ENCODE results near the gene EGFL8. TPM values are rescaled to one million over a fixed set of nuclear protein-coding genes. Genes with fewer than 3 reads are reported as not detected.

The EGFL8 gene
- total and polyA plus RNA-seq, 9 of the 15 experiments (the other 6 are each of a cell fraction or from before 2014, with no cell fraction given): 2.2 to 47.4 (median 14.2) TPM

DNA sequence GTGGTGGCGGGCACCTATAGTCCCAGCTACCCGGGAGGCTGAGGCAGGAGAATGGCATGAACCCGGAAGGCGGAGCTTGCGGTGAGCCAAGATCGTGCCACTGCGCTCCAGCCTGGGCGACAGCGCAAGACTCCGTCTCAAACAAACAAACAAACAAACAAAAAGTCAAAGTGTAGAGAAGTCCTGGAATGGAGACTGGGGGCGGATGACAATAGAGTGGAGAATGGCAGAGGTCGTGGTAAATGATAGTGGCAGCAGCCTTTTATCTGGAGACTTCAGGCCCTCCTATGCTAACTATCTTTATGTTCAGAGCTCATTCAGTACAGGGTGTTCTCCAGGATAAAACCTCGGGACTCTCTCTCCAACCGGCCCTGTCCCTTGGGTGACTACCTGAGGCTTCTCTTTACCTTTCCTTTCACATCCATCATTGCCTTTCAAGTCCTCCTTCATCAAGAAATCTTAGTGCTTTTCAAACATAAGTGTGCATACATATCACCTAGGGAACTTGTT lies 32.9 kb upstream of the EGFL8 start (continued):
- TF ChIP-seq ZNF146 (CRISPR knock-in tag; IDR thresholded peaks at IDR 0.05; ENCODE audit: unreplicated experiment) (no peak), MYC (IDR thresholded peaks at IDR 0.05; ENCODE audit: low read depth, low read length) (no peak), MYC (CRISPR knock-in tag; IDR thresholded peaks at IDR 0.05; ENCODE audit: borderline replicate concordance, low read depth) (no peak), SMARCC2 (IDR thresholded peaks at IDR 0.05; ENCODE audit: low read depth) (peak; percentile 97), PTBP1 (IDR thresholded peaks at IDR 0.05; ENCODE audit: low read depth, low read length) (0 out of 2 replicates have a peak, but pooled peaks have one; percentile 45), BCOR (IDR thresholded peaks at IDR 0.05) (peak; percentile 96), GATA2 (CRISPR knock-in tag; IDR thresholded peaks at IDR 0.05) (peak; percentile 98), MTF1 (CRISPR knock-in tag; IDR thresholded peaks at IDR 0.05; ENCODE audit: borderline replicate concordance) (no peak), XRCC3 (IDR thresholded peaks at IDR 0.05) (no peak), HCFC1 (IDR thresholded peaks at IDR 0.05; ENCODE audit: low read depth, low read length) (no peak), PCBP2 (IDR thresholded peaks at IDR 0.05; ENCODE audit: low read depth, low read length, poor library complexity, severe bottlenecking) (no peak), CHD1 (IDR thresholded peaks at IDR 0.05; ENCODE audit: low read length) (no peak), ZNF764 (CRISPR knock-in tag; IDR thresholded peaks at IDR 0.05; ENCODE audit: low read depth) (no peak), ZNF77 (CRISPR knock-in tag; IDR thresholded peaks at IDR 0.05) (no peak), WHSC1 (IDR thresholded peaks at IDR 0.05; ENCODE audit: low read length) (no peak), MAFK (IDR thresholded peaks at IDR 0.05; ENCODE audit: low read length) (no peak), RBM34 (IDR thresholded peaks at IDR 0.05; ENCODE audit: borderline replicate concordance, insufficient read depth, low read length) (no peak), ZNF175 (CRISPR knock-in tag; IDR thresholded peaks at IDR 0.05; ENCODE audit: low read depth) (no peak)
- TF ChIP-seq, protein P1, sequence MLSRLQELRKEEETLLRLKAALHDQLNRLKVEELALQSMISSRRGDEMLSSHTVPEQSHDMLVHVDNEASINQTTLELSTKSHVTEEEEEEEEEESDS (CRISPR knock-in tag; IDR thresholded peaks at IDR 0.05): no peak
- TF ChIP-seq, protein P2, sequence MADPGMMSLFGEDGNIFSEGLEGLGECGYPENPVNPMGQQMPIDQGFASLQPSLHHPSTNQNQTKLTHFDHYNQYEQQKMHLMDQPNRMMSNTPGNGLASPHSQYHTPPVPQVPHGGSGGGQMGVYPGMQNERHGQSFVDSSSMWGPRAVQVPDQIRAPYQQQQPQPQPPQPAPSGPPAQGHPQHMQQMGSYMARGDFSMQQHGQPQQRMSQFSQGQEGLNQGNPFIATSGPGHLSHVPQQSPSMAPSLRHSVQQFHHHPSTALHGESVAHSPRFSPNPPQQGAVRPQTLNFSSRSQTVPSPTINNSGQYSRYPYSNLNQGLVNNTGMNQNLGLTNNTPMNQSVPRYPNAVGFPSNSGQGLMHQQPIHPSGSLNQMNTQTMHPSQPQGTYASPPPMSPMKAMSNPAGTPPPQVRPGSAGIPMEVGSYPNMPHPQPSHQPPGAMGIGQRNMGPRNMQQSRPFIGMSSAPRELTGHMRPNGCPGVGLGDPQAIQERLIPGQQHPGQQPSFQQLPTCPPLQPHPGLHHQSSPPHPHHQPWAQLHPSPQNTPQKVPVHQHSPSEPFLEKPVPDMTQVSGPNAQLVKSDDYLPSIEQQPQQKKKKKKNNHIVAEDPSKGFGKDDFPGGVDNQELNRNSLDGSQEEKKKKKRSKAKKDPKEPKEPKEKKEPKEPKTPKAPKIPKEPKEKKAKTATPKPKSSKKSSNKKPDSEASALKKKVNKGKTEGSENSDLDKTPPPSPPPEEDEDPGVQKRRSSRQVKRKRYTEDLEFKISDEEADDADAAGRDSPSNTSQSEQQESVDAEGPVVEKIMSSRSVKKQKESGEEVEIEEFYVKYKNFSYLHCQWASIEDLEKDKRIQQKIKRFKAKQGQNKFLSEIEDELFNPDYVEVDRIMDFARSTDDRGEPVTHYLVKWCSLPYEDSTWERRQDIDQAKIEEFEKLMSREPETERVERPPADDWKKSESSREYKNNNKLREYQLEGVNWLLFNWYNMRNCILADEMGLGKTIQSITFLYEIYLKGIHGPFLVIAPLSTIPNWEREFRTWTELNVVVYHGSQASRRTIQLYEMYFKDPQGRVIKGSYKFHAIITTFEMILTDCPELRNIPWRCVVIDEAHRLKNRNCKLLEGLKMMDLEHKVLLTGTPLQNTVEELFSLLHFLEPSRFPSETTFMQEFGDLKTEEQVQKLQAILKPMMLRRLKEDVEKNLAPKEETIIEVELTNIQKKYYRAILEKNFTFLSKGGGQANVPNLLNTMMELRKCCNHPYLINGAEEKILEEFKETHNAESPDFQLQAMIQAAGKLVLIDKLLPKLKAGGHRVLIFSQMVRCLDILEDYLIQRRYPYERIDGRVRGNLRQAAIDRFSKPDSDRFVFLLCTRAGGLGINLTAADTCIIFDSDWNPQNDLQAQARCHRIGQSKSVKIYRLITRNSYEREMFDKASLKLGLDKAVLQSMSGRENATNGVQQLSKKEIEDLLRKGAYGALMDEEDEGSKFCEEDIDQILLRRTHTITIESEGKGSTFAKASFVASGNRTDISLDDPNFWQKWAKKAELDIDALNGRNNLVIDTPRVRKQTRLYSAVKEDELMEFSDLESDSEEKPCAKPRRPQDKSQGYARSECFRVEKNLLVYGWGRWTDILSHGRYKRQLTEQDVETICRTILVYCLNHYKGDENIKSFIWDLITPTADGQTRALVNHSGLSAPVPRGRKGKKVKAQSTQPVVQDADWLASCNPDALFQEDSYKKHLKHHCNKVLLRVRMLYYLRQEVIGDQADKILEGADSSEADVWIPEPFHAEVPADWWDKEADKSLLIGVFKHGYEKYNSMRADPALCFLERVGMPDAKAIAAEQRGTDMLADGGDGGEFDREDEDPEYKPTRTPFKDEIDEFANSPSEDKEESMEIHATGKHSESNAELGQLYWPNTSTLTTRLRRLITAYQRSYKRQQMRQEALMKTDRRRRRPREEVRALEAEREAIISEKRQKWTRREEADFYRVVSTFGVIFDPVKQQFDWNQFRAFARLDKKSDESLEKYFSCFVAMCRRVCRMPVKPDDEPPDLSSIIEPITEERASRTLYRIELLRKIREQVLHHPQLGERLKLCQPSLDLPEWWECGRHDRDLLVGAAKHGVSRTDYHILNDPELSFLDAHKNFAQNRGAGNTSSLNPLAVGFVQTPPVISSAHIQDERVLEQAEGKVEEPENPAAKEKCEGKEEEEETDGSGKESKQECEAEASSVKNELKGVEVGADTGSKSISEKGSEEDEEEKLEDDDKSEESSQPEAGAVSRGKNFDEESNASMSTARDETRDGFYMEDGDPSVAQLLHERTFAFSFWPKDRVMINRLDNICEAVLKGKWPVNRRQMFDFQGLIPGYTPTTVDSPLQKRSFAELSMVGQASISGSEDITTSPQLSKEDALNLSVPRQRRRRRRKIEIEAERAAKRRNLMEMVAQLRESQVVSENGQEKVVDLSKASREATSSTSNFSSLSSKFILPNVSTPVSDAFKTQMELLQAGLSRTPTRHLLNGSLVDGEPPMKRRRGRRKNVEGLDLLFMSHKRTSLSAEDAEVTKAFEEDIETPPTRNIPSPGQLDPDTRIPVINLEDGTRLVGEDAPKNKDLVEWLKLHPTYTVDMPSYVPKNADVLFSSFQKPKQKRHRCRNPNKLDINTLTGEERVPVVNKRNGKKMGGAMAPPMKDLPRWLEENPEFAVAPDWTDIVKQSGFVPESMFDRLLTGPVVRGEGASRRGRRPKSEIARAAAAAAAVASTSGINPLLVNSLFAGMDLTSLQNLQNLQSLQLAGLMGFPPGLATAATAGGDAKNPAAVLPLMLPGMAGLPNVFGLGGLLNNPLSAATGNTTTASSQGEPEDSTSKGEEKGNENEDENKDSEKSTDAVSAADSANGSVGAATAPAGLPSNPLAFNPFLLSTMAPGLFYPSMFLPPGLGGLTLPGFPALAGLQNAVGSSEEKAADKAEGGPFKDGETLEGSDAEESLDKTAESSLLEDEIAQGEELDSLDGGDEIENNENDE (IDR thresholded peaks at IDR 0.05; ENCODE audit: low read depth, low read length): no peak

All from K562 (cell line).